Activated naive CD4-positive, alpha-beta T cell treated with anti-CD3 and anti-CD28 coated beads, Interleukin-2, amount 10 ng/mL, durations not matched to agents 7 days and 5 days (primary cell): ENCODE measurements around the gene WDR90.
"Not testable (repeated sequence)": the region's sequence is repeated elsewhere in the genome, so short reads cannot be mapped to it uniquely, and the experiment has no call there.

Source experiments
- CTCF ChIA-PET: fragments of 350-600 bp; sonication (Branson Sonifier 250); formaldehyde crosslinking; loops from one replicate; lab custom pipeline; 2021; ENCODE audit warnings: antibody characterized with exemption; lab: Charles Lee
- DNase-seq: peaks from one replicate; pipeline ENCODE4 v3.0.0-alpha.2; 2020
- H3K27ac Mint-ChIP-seq: one replicate; pipeline ENCODE4 v1.8.0; 2021; ENCODE audit warnings: mild to moderate bottlenecking, moderate library complexity, mixed read lengths
- H3K27me3 Mint-ChIP-seq: one replicate; pipeline ENCODE4 v1.8.0; 2021; ENCODE audit warnings: mild to moderate bottlenecking, mixed read lengths
- H3K36me3 Mint-ChIP-seq: one replicate; pipeline ENCODE4 v1.8.0; 2021; ENCODE audit warnings: mixed read lengths
- H3K4me1 Mint-ChIP-seq: one replicate; pipeline ENCODE4 v1.8.0; 2021; ENCODE audit warnings: mixed read lengths
- H3K4me3 Mint-ChIP-seq: one replicate; pipeline ENCODE4 v1.8.0; 2021; ENCODE audit warnings: mild to moderate bottlenecking, moderate library complexity, mixed read lengths
- H3K9me3 Mint-ChIP-seq: one replicate; pipeline ENCODE4 v1.8.0; 2021; ENCODE audit warnings: mixed read lengths

WDR90 gene

DNA sequence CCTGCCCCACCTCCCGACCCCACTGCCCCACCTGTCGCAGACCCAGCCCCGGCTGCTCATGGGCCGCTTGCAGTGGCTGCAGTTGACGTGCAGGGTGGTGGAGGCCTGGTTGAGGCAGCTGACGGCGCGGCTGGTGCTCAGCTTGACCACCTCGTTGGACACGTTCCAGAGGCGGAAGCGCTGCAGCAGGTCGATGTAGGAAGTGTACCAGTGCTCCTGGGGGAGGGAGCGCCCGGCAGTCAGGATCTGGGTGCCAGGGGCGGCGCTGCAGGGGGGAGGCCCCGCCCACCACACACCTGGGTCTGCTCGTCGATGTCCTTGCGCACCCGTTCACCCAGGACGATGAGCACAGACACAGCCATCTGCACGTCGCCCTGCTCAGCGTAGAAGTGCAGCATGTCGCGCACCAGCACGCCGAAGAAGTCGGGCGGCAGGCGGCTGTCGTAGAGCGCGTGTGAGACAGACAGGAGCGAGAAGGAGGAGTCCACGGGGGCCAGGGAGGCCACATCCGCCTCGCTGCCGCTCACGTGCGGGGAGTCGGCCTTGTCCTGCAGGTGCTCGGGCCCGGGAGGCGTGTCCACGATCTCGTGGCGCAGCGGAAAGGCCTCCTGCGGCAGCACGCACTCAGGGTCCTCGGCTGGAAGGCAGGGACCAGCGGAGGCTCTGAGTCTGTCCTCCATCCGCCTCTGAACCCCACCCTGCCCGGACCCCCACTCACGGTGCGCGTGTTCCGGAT lies 36.0 kb downstream of the WDR90 start:
- Mint-ChIP-seq H3K27me3 (no peaks in the 10 kb centered on the region), H3K9me3 (no peaks in the 10 kb centered on the region), H3K4me3 (no peak overlapping the region), H3K27ac (peak overlapping the region; percentile 33), H3K4me1 (peaks cover 40% of the 10 kb centered on the region), H3K36me3 (peaks cover 22% of the 10 kb centered on the region)
- CTCF ChIA-PET = no interaction called here
- no peak for DNase-seq

GRCh38 chr16:685967-686366 lies 36.8 kb downstream of the WDR90 start:
- CTCF ChIA-PET = no interaction called here
- DNase-seq = no peak
- Mint-ChIP-seq H3K9me3 (no peaks in the 10 kb centered on the region), H3K27ac (peak overlapping the region; percentile 28), H3K4me1 (peaks cover 45% of the 10 kb centered on the region), H3K27me3 (no peaks in the 10 kb centered on the region), H3K4me3 (peak overlapping the region; percentile 21), H3K36me3 (peaks cover 21% of the 10 kb centered on the region)

- Mint-ChIP-seq H3K4me1 (peaks cover 43% of the 10 kb centered on the region), H3K36me3 (peaks cover 17% of the 10 kb centered on the region), H3K9me3 (no peaks in the 10 kb centered on the region), H3K27me3 (no peaks in the 10 kb centered on the region), H3K4me3 (peak overlapping the region; percentile 21), H3K27ac (no peak overlapping the region)
- no peak for DNase-seq
- CTCF ChIA-PET = no interaction called here
These were observed 37.5 kb downstream of the WDR90 start for GRCh38 chr16:686459-687260.

DNA sequence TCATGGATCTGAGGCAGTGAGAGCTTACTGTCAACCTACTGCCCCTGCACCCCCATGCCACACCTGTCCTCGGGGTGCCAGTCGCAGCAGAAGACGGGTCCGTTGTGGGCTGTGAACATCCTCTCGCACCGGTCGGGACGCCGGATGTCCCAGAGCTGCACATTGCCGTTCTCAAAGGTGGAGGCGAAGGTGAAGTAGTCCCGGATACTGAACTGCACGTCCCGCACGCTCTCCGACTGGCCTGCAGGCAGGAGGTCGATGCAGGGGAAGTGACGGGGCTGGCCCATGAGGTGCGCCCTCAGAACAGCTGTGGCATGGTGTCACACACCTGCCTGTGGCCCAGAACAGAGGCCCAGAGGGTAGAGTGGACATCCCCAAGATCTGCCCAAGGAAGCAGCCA lies 38.3 kb downstream of the WDR90 start:
- H3K27ac Mint-ChIP-seq = no peak overlapping the region
- CTCF ChIA-PET = interaction anchor here (1.0 kb wide), 1 partner anchor 19 kb away, joined by 5 read pairs; the partner anchor contains the start of gene RHOT2

DNA sequence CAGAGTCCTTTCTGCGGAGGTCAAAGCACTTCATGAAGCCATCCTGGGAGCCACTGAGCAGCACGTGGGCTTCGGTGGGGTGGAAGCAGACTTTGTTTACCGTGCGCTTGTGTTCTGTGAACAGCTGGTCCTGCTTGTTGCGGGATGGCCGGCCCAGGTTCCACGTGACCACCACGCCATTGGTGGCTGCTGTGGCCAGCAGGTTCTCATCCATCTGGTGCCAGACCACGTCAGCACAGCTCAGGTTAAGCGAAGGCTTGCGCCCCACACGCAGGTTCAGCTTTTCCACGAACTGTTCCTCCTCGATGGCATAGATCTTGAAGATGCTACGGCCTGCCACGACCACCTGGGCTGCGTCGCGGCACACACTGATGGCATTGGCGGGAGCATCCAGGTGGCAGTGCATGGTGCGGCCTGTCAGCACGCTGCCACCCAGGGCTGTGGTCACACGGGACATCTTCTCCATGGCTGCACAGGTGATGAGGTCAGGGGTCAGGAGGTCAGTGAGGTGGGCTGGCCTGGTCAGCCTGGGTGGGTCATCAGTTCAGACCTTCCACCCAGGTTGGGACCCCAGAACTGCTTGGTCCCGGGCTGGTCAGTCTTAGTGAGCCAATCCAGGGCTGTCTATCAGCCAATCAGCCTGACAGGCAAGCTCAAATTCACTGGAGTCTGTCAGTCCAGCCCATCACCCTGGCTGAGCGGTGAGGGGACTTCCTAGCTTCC lies 40.2 kb downstream of the WDR90 start:
- no peak for DNase-seq
- peaks cover 32% of the 10 kb centered on the region for H3K4me1 Mint-ChIP-seq
- H3K27me3 Mint-ChIP-seq = peaks cover 18% of the 10 kb centered on the region
- H3K4me3 Mint-ChIP-seq = peak overlapping the region; percentile 86
- CTCF ChIA-PET = no interaction called here
- H3K36me3 Mint-ChIP-seq = peaks cover 7% of the 10 kb centered on the region
- no peaks in the 10 kb centered on the region for H3K9me3 Mint-ChIP-seq
- peak overlapping the region; percentile 88 for H3K27ac Mint-ChIP-seq

More for the DNA sequence above, 38.3 kb downstream of the WDR90 start:
- H3K36me3 Mint-ChIP-seq = peaks cover 10% of the 10 kb centered on the region
- H3K27me3 Mint-ChIP-seq = peaks cover under 1% of the 10 kb centered on the region
- peaks cover 38% of the 10 kb centered on the region for H3K4me1 Mint-ChIP-seq
- peak overlapping the region; percentile 23 for H3K4me3 Mint-ChIP-seq
- no peak for DNase-seq
- H3K9me3 Mint-ChIP-seq = no peaks in the 10 kb centered on the region

- H3K9me3 Mint-ChIP-seq, DNase-seq, H3K36me3 Mint-ChIP-seq, CTCF ChIA-PET: not testable (repeated sequence)
- Mint-ChIP-seq H3K27me3 (peaks cover 37% of the 10 kb centered on the region), H3K4me3 (peak overlapping the region; percentile 86), H3K27ac (peak overlapping the region; percentile 88), H3K4me1 (peaks cover 36% of the 10 kb centered on the region)
These were observed 42.1 kb downstream of the WDR90 start for GRCh38 chr16:691242-691641.

DNA sequence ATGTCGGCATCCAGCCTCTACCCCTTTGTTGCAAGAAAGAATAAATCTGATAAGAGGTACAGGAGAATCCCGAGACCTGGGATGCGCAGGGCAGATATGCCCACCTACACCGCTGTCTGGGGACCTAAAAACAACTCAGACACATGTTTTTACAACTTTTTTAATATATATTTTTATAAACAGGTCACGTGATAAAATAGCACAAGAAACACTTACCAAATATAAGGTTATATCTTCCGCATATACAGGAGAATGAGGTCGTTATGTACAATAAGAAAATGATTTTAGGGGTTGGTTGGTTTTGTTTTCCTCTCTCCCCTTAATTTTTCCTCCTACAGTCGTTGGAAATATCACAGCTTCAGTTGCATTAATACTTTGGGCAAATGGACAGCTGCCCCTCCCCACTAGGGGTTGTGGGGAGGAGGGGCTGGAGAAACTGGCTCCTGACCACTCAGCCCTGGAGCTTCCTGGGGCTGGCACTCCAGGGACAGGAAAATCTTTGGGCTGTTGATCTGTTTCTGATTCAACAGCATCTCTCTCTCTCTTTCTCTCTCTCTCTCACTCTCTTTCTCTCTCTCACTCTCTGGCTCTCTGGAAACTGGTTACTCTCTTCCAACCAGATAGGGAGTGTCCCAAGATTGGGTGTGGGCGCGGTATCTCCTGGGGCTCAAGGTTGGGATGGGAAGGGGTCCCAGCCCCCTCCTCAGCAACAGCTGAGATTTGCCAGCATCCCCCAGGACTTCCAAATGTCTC lies 43.4 kb downstream of the WDR90 start:
- H3K4me1 Mint-ChIP-seq = peaks cover 47% of the 10 kb centered on the region
- no peaks in the 10 kb centered on the region for H3K9me3 Mint-ChIP-seq
- CTCF ChIA-PET = no interaction called here
- peaks cover 41% of the 10 kb centered on the region for H3K27me3 Mint-ChIP-seq
- DNase-seq = no peak
- H3K36me3 Mint-ChIP-seq = no peaks in the 10 kb centered on the region
- H3K4me3 Mint-ChIP-seq = no peak overlapping the region
- no peak overlapping the region for H3K27ac Mint-ChIP-seq

DNA sequence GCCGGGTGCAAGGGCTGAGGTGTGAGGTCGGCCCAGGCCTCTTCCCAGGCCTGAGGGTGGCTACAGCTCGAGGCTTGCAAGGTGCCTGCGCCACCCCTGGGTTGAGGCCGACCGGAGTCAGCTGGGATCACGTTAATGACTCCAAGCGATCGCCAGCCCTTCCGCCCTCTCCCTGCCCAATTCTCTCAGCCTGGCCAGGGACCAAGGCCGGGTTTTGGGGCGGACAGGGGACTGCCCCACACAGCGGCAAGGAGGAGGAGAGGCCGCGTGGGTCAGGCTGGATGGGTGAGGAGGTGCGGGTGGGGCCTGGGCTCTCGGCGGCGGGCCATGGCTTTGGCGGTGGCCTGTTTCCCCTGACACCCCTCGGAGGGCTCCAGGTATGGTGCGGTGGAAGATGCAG lies 44.2 kb downstream of the WDR90 start:
- Mint-ChIP-seq H3K27ac (no peak overlapping the region), H3K36me3 (no peaks in the 10 kb centered on the region), H3K27me3 (peaks cover 45% of the 10 kb centered on the region), H3K4me3 (peak overlapping the region; percentile 45), H3K4me1 (peaks cover 48% of the 10 kb centered on the region), H3K9me3 (no peaks in the 10 kb centered on the region)
- no peak for DNase-seq
- CTCF ChIA-PET = no interaction called here

- peaks cover 48% of the 10 kb centered on the region for H3K27me3 Mint-ChIP-seq
- H3K9me3 Mint-ChIP-seq = no peaks in the 10 kb centered on the region
- CTCF ChIA-PET = no interaction called here
- H3K4me3 Mint-ChIP-seq = peak overlapping the region; percentile 45
- no peak overlapping the region for H3K27ac Mint-ChIP-seq
- DNase-seq = no peak
- H3K4me1 Mint-ChIP-seq = peaks cover 46% of the 10 kb centered on the region
- H3K36me3 Mint-ChIP-seq = no peaks in the 10 kb centered on the region
These were observed 44.6 kb downstream of the WDR90 start for GRCh38 chr16:693766-694165.

DNA sequence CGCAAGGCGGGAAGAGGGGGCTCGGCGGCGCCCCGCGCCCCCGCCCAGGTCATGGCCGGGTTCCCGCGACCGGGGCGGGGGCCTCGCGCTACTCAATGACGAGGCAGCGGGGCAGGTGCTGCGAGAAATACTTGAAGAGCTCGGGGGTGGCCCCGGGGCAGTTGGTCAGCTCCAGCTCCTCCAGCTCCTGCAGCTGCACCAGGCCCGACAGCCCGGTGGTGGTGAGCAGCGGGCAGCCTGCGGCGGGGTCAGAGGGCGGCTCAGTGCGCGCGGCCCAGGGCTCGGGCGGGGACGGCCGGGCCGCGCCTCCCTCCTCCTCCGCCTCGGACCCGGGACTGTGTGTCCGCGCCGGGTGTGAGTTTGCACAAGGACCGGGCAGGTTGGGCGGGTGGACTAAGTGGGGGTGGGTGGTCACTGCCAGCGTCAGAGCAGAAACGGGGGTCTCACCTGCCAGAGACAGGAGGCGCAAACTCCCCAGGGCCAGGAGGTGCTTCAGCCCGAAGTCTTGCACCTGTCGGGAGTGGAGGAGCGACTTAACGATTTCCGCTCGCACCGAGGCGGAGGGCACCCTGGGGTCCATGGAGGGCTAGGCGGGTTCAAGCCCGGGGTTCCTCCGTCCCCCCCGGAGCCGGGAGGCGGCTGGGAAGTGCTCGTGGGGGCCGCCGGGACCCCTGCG lies 45.2 kb downstream of the WDR90 start:
- H3K27ac Mint-ChIP-seq = no peak overlapping the region
- H3K9me3 Mint-ChIP-seq = no peaks in the 10 kb centered on the region
- peaks cover 47% of the 10 kb centered on the region for H3K4me1 Mint-ChIP-seq
- no peaks in the 10 kb centered on the region for H3K36me3 Mint-ChIP-seq
- no peak for DNase-seq
- peak overlapping the region; percentile 63 for H3K4me3 Mint-ChIP-seq
- CTCF ChIA-PET = no interaction called here
- H3K27me3 Mint-ChIP-seq = peaks cover 53% of the 10 kb centered on the region

DNA sequence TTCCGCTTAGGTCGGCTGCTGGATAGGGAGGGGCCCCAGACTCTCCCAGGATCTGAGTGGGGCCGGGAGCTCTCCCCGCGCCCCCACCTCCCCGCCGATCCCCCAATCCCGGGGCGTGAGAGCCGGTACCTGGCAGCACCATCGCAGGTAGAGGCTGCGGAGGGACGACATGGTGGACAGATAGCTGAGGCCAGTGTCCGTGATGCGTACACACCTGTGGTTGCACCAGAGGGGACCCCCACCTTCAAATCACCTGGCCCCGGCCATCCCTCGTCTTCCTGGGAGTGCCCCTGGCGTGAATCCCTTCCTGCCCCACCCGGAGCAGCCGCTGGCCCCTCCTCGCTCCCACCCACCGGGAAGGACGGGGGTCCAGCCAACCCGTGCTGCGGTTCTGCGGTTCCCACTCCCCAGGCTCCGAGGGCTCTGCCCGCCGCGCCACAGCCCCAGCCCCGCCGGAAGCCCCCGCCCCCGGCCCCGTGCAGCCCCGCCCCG lies 45.7 kb downstream of the WDR90 start:
- peak; percentile 78 for DNase-seq
- Mint-ChIP-seq H3K4me1 (peaks cover 49% of the 10 kb centered on the region), H3K9me3 (no peaks in the 10 kb centered on the region), H3K4me3 (peak overlapping the region; percentile 50), H3K27me3 (peaks cover 59% of the 10 kb centered on the region), H3K27ac (no peak overlapping the region), H3K36me3 (no peaks in the 10 kb centered on the region)
- CTCF ChIA-PET = interaction anchor here (1.2 to 1.3 kb wide), 2 partner anchors 20 to 24 kb away, joined by 4 read pairs; partner anchors contain the start of gene METRN

DNA sequence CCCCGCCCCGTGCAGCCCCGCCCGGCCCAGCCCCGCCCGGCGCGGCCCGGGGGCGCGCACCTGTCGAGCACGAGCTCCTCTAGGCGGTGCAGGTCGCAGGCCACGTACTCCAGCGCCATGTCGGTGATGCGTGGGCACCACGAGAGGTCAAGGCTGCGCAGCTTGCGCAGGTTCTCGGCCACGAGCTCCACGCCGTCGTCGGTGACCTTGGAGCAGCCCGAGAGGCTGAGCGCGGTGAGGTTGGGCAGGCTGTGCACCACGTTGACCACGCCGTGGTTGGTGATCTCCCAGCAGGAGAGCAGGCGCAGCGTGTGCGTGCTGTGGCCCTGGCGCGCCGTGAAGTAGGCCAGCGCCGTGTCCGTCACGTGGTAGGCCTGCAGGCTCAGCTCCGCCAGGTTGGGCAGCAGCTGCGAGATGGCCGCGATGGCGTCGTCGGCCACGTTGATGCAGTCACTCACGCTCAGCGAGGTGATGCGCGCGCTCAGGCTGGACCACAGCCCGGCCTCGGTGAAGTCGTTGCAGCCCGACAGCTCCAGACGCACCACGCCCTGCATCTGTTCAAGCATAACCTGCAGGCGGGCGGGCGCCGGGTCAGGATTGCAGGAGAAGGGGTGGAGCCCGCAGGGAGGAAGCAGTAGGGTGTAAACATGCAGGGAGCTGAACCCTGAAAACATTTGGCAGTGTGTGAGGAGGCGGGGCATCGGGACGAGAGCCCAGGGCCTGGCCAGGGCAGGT lies 46.4 kb downstream of the WDR90 start:
- peaks cover 45% of the 10 kb centered on the region for H3K4me1 Mint-ChIP-seq
- H3K27ac Mint-ChIP-seq = peak overlapping the region; percentile 90
- CTCF ChIA-PET = interaction anchor here (1.0 to 1.3 kb wide), 3 partner anchors 17 to 24 kb away, joined by 3 to 4 read pairs (median 4); partner anchors contain the start of gene METRN
- DNase-seq = peak; percentile 81
- no peaks in the 10 kb centered on the region for H3K9me3 Mint-ChIP-seq
- H3K4me3 Mint-ChIP-seq = peak overlapping the region; percentile 76
- no peaks in the 10 kb centered on the region for H3K36me3 Mint-ChIP-seq
- peaks cover 65% of the 10 kb centered on the region for H3K27me3 Mint-ChIP-seq
